H1 (cell line): ENCODE data around the gene ZNF397. TPM values are rescaled to one million over a fixed set of nuclear protein-coding genes. Genes with fewer than 3 reads are reported as not detected.

Experiments
- ATF2 ChIP-seq: IDR thresholded peaks from 2 replicates; pipeline ENCODE4 v1.6.1; 2012; ENCODE audit warnings: low read length, inconsistent platforms
- CHD7 ChIP-seq: fragments of 300-600 bp; sonication (generic); IDR thresholded peaks from 2 replicates; pipeline ENCODE4 v1.7.1; 2012; ENCODE audit warnings: low read length, moderate library complexity, mild to moderate bottlenecking, inconsistent platforms; ENCODE audit not compliant: insufficient replicate concordance
- polyA plus RNA-seq, 7 experiments: library from polyadenylated mRNA; depleted of rRNA in 3 of 7; stranded (reverse) in 5 of 7; unstranded in 2 of 7; fragments of >200 nt in 5 of 7; fragments of 200-250 nt in 2 of 7; gene quantifications; 1 replicate in 5 of 7; 2 replicates in 1 of 7; 4 replicates in 1 of 7; pipeline versions ENCODE4 v1.2.1 to v1.2.3, GENCODE V29; 2011 to 2013; ENCODE audit warnings: missing spikeins in 2 of 7, mixed read lengths in 2 of 7
- total RNA-seq: library from RNA; stranded (reverse); fragmentation: NEBNext Ultra II Directional; extraction: Animal tissue kit (Norgen Biotek cat#: 25700); gene quantifications from 2 replicates; pipeline ENCODE4 v1.2.1, GENCODE V29; 2021

ZNF397 gene
- total and polyA plus RNA-seq, 2 of the 8 experiments (the other 6 are each of a cell fraction or from before 2014, with no cell fraction given) = 9.8 to 39.5 TPM

GRCh38 chr18:35252466-35252865 is 11.6 kb downstream of the ZNF397 start (continued):
- no peak for TF ChIP-seq CHD7
- TF ChIP-seq ATF2 = no peak
